HG03139 (cell line): ENCODE data around the gene RMI1.

ENCODE experiments used
- ATAC-seq: cut with Tn5 transposase; IDR thresholded peaks from one replicate; pipeline ENCODE4 v1.9.1; 2021; ENCODE audit not compliant: unreplicated experiment

RMI1 gene

DNA sequence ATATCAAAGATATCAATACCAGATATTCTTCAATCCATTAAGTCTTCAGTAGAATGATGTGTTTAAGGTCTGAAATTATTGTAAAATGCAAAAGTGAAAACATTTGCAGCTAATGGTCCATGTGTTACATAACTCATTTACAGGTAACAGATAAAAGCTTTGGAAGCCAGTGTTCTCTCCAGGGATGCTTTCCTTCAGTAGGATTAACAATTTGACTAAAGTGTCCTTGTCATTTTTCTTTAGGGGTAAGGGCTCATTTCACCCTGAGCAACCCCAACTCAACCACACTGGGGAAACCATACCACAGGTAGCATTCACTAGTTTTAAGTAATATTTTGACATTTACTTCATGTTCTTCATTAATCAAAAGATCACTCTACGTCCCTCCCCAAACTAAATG is 13.5 kb upstream of the RMI1 start:
- ATAC-seq, result no peak

DNA sequence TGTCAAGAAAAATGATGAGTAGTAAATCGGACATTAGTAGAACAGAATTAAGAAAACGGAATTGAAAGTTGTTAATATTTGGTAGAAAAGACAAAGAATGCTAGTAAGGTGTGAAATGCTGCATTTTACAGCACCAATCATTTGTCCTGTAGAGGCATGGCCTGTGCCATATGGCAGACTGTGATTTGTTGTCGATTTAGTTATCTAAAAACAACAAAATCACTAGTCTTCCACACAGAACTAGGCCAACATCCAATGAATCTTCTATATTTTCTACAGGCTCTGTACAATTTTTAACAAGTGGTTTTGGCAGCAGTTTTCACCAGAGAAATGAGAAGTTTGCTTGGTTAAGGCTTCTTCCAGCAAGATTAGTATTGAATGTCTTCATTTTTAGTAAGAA is 11.0 kb upstream of the RMI1 start:
- no peak for ATAC-seq

DNA sequence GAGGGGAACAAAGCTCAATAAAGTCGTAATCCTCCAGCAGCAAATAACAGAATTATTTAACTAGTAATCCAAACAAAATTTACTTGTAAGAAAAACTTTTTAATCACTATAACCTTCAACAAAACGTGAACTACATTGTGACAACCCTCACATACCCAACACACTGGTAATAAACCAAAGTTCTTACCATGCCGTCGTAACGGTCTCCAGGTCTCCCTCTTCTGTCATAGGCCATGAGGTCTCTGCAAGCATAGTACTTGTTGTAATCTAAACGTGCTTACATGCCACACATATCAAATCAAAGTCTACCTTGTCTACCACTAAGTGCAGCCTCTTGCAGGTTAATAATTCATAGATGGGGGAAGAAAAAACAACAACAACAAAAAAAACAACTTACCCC is 9.1 kb upstream of the RMI1 start:
- ATAC-seq, result no peak

DNA sequence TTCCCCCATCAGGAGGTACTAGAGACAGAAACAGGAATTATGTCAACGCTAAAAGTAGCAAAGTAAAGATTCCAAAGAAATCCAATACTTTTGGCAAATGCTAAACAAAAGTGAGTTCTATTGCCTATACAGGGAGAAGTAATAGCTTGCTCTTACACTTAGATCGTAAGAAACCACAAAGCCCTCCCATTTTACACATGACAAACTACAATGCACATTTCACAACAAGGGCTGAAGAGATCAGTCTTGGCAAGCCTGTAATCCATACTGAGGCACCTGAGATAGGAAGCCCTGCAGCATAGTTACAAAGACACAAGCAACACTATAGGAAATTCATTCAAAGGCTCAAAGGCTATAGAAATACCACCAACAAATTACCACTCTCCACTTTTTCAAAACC is 8.3 kb upstream of the RMI1 start:
- no peak for ATAC-seq

DNA sequence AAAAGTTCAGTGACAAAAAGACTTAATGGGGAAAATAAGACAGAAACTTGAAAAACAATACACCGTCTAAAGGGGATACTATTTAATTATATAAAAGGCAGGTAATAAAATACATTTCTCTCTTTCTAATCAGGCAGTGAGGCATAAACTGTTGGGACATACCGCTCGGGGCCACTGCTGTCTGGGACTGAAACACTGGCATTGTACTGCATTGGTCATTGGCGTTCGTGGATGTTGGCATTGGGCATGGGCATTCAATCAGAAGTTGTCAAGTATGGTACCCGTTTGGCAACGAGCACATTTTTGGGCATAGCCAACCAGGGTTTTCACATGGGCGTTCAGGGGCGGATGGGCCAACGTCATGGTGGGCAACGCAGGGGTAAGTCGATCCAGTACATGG is 5.3 kb upstream of the RMI1 start:
- no peak for ATAC-seq

DNA sequence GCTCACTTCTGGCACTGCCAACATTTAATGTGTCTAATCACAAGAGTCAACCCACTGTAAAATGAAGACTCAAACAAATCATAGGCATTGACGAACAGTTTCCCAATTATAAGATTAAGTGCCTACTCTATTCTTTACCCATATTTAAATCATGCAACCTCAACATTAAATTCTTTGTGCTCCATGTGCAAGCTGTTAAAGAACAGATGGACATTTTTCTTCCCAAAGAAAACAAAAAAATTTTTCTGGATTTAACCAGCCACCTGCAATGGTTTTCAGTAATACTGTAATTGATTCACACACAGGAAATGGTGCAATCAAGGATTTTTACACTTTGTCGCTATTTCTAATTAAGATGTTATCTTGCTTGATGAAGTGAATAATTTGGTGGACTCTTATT is 4.2 kb upstream of the RMI1 start:
- no peak for ATAC-seq

DNA sequence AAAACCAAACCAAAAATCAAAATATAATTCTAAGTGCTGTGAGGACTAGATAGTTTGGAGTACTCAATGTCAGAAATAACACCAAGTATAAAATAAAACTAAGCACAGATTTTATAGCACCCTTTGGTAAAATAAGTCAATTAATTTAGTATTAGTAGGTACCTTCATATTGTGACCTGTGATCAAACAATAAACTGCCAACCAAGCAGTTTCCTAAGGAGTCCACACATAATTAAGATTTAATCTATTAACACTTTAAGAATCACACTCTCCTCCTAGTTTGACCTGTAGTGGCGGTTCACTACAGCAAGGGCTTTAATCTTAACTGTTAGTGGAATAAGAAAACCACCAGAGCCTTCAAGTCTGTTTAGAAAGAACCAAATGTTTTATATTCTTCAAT is 3.4 kb upstream of the RMI1 start:
- no peak for ATAC-seq

DNA sequence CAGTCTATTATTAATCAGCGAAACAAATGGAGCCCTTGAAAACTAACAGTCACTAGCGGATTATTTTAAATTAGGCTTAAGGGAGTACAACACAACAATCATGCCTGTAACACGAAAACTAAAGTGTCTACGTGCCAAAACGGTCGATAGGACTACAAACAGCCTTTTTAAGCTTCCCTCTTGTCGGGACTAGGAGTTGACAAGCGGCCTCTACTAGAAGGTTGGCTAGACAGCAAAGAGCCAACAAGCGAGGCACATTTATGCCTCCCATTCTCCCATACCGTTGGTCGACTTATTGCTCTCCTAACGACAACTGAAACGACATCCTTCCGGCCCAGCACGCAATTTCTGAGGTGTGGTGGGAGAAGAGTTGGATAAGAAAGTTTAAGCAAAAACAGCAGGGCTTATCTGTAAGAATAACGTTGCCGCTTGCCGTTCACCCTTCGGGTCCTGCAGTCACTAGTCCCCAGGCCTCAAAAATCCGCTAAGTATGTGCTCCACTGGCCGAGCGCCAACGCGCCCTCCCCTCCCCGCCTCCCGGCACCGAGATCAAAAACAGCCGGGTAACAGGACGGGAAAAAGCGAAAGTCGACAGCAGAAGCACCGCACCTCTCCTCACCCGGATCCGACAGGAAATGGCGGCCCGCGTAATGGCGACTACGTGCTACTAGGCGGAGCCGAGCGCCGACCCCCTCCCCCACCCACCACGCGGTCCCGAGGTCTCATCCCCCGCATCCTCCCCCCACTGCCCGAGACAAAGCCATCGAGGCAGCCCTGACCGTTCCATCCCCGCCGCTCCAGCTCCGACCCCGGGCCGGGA is 1.4 kb upstream of the RMI1 start:
- peak; percentile 28 for ATAC-seq

DNA sequence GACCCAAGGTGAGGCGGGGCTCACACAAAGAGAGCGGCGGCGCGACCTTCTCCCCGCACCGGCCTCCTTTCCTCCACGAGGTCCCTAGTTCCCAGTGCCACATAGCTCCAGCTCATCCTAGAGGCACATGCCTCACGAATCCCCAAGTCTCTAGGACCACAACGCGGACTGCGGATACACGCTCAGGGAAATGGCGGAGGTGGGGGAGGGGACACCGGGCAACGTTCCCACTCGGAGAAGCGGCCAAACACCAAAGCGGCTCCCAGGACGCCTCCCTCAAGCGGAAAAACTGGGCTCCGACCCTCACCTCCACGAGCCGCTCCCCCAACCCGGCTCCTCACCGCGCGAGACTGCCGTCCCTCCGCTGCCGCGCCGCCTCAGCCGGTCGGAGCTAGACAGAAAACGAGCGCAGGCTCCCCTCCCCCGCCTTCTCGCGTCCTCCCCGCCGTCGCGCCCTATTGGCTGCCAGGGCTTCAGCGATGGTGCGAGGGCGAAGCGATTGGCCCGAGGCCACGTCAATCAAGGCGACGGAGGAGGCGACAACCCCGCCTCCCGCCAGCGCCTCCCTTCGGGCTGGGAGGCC is 702 bp upstream of the RMI1 start, which contains the start of gene HNRNPK:
Gene HNRNPK, minus strand, starts transcription at position 404 of the 583 bp plus-strand sequence. CDS start 1,963 bp downstream, outside the sequence.
- peak; percentile 78 for ATAC-seq

DNA sequence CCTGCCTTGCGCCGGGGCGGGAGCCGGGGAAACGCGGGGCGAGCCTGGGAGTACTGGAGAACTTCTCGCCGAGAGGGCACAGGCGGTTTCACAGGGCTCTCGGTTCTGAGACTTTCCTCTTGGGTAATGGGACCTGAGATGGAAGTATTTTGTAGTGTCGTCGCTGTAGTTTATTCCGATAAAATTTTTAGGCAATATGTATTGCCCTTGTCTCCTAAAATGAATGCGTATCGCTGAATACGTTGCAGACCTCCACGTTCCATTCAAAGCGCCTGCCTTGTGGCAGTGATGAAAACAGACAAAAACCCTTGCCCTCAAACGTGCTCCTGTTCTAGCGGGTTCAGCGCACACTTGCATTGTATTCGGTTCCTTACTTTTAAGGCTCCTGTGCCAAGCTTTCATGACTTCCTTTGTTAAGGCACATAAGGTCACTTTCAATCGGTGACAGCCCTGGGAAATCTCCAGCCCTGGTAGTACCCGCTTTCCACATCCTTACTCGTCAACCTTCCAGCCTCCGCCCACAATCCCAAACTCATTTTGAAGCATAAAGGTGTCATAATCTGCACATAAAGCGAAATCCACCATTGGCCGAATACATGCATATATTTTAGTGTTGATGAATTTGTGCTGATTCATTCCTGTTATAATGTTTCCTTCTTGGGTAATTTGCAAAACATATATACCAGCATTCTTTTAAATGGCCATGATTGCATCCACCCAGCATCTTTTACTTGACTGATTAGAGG is 694 bp downstream of the RMI1 start:
- ATAC-seq, result no peak

DNA sequence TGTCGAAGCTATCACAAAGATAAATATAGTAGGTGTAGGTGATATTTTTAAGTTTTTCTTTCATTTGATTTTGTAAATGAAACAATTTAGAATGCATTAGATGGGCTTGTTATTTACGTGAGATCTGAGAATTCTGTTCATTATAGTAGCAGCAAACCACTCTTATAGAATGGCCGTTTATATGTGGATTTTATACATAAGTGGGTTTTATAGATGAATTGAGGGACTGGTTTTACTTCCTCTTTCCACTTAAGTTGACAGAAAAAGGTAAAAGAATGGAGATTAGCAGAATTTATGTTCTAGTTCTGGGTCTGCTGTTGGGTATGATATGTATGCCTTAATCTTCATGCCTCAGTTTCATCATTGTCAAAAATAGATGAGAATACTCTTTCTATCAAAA is 5.6 kb downstream of the RMI1 start:
- ATAC-seq, result peak; percentile 47

DNA sequence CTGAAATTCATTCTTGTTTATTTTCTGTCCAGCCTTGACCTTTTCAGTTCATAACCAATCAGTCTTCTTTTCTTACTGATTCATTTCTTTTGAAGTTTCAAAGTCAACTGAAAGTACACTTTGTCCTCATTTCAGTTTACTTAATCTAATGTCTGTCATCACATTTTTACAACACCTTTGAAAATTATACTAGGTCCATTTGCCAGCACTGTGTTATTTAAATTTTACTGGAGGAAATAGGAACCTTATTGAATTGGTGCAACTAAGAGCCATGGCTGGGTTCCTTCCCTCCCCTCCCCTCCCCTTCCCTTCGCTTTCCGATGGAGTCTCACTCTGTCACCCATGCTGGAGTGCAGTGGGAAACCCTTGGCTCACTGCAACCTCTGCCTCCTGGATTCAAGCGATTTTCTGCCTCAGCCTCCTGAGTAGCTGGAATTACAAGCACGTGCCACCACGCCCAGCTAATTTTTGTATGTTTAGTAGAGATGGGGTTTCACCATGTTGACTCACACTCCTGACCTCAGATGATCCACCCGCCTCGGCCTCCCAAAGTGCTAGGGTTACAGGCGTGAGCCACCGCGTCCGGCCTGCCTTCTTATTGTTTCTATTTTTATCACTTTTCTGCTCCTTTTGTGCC is 6.3 kb downstream of the RMI1 start:
- ATAC-seq, result no peak

DNA sequence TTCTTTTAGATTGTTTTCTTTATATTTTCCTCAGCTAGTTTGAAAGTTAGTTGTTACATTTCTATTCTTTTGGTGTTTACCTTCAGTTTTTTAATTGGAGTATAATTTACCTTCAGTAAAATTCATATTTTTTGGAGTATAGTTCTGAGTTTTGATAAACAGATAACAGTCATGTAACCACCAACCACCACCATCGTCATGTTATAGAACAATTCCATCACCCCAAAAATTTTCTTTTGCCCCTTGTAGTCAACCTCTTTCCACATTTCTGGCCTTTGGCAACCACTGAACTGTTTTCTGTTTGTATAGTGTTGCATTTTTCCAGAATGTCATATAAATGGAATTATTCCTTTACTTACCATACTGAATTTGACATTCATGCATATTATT is 6.8 kb downstream of the RMI1 start:
- no peak for ATAC-seq

DNA sequence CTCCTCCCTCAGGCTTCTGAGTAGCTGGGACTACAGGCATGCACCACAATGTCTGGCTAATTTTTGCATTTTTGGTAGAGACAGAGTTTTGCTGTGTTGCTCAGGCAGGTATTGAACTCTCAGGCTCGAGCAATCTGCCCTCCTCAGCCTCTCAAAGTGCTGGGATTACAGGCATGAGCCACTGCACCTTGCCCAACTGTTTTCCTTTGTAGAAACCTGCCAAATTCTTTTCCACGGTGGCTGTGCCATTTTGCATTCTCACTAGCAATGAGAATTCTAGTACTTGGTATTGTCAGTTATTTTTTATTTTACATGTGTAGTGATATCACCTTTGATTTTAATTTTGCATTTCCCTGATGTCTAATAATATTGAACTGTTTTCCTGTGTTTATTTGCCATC is 7.8 kb downstream of the RMI1 start:
- no peak for ATAC-seq

DNA sequence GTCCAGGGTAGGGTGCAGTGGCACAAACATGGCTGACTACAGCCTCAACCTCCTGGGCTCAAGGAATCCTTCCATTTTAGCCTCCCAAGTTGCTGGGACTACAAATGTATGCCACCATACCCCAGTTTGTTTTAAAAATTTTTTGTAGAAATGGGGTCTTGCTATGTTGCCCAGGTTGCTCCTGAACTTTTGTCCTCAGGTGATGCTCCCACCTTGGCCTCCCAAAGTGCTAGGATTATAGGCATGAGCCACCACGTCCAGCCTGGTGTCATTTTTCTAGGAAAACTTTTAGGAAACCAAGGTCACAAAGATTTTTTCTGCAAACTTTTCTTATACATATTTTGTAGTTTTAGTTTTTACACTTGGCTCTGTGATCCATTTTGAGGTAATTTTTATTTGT is 10.8 kb downstream of the RMI1 start:
- no peak for ATAC-seq

DNA sequence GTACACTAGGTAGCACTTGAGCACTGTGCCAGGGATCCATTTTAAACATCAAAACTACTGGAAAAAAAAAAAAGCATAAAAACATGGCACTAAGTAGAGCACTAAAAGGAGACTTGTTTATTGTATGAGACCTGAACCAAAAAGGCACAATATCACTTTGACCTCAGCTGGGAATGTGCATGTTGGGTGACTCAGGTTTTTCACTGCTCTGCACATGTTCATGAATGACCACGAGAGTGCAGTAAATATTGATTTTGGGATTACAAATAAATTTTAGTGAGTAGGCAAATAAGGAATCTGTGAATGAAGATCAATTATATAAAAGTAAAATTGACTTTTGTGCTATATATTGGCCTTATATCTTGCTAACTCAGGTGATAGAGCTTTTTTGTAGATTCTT is 11.8 kb downstream of the RMI1 start:
- ATAC-seq, result no peak

DNA sequence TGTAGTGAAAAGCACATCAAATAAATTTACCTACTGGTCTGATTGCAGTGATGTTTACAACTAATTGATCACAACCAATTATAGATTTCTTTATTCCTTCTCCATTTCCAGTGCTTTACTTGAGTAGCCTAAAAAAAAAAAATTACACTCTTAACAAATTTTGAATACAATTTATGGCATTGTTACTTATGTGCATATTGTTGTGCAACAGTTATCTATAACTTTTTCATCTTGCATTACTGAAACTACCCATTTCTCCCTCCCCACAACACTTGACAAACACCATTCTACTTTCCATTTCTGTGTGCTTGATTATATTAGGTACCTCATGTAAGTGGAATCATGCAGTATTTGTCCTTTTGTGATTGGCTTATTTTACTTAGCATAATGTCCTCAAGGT is 12.3 kb downstream of the RMI1 start:
- ATAC-seq, result no peak

DNA sequence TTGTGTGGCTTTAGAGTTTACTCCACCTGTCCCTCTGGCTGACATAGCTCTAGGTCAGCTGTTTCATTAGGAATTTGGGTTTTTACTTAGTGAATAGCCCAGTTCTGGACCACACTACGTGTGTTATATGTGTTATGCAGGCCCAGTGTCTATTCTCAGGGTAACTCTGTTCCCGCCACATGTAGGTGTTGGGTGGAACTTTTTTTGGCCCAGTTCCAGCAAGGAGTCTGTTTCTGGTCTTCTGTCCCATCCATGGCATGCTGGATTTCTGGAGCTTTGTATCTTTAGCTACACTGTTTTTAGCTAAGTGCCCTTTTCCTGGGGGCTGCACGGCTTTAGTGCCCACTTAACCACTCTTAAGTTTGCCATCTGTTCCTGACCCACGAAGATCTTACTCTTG is 15.5 kb downstream of the RMI1 start:
- ATAC-seq, result no peak

DNA sequence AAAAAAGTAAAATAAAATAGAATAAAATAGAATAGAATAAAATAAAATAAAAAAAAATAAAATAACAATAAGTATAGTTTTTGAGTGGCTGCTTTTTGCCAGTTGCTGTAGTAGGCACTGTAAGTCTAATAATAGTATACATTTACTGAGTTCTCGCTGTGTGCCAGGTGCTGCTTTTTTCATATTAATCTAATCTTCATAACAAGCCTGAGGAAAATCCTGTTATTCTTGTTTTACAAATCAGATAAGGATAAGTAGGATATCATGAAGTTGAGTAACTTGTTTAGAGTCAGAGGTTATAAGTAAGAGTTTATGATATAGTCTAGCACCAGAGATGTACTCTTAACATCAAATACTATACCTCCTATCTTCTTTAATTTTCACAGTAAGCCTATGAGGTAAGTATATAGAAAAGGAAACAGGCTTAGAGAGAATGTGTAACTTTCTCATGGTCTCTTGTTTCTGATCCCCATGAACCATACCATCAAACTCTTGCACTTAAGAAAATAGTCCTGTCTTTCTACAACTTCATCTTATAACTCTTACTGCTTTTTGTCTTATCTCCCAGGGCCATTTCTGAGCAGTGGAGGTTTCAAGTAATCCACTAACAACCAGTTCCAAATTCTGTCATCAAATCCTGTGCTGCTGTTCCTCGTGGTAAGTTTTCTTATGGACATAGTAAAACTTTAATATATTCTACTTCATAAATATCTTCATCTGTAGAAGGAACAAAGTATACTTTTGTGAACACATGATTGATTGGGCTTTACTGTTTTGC is 18.7 kb downstream of the RMI1 start:
- ATAC-seq, result no peak

DNA sequence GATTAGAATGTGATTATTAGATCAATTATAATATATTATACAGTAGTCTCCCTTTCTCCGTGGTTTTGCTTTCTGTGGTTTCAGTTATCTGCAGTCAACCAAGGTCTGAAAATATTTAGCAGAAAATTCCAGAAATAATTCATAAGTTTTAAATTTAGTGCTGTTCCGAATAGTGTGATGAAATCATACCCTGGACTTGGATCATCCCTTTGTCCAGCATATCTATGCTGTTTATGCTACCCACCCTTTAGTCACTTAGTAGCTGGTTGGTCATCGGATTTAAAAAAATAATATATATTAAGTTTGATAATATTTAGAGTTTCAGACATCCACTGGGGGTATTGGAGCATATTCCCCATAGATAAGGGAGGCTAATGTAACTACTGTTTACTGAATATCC is 19.6 kb downstream of the RMI1 start:
- no peak for ATAC-seq

DNA sequence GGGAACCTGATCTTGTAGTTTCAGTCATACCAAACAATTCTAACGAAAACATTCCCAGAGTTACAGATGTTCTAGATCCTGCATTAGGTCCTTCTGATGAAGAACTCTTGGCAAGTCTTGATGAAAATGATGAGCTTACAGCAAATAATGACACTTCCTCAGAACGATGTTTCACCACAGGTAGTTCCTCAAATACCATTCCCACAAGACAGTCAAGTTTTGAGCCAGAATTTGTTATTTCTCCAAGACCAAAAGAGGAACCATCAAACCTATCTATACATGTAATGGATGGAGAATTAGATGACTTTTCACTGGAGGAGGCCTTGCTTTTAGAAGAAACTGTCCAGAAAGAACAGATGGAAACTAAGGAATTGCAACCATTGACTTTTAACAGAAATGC is 21.0 kb downstream of the RMI1 start:
- ATAC-seq, result no peak
